Embryonic facial prominence (tissue), 1 donor: ENCODE measurements around the gene SCRN2.

Experiments used
- DNase-seq: peaks from one replicate; pipeline ENCODE4 v3.0.0-alpha.2; 2016; ENCODE audit errors: extremely low spot score

SCRN2 gene

GRCh38 chr17:47846716-47847340 is 5.8 kb upstream of the SCRN2 start:
- DNase-seq, result no peak

- DNase-seq, result no peak
These were observed 4.6 kb upstream of the SCRN2 start for GRCh38 chr17:47845716-47846075.

GRCh38 chr17:47844814-47845715 is 4.0 kb upstream of the SCRN2 start:
- peak; percentile 96 for DNase-seq

- no peak for DNase-seq
These were observed 3.2 kb upstream of the SCRN2 start for GRCh38 chr17:47844227-47844626.

- DNase-seq, result no peak
These were observed 2.3 kb upstream of the SCRN2 start for GRCh38 chr17:47843391-47843730.

GRCh38 chr17:47841488-47842291 is 617 bp upstream of the SCRN2 start:
- no peak for DNase-seq

GRCh38 chr17:47840001-47840741 is 902 bp downstream of the SCRN2 start:
- DNase-seq, result no peak

GRCh38 chr17:47839071-47839470 is 2.0 kb downstream of the SCRN2 start:
- DNase-seq, result no peak

GRCh38 chr17:47838636-47839035 is 2.4 kb downstream of the SCRN2 start:
- no peak for DNase-seq

GRCh38 chr17:47837401-47838039 is 3.6 kb downstream of the SCRN2 start:
- DNase-seq, result no peak

GRCh38 chr17:47836601-47837000 is 4.5 kb downstream of the SCRN2 start:
- no peak for DNase-seq

GRCh38 chr17:47834756-47835155 is 6.3 kb downstream of the SCRN2 start:
- no peak for DNase-seq

GRCh38 chr17:47831934-47832327 is 9.1 kb downstream of the SCRN2 start:
- no peak for DNase-seq

GRCh38 chr17:47831003-47831933 is 9.8 kb downstream of the SCRN2 start, which contains the start of the genes LRRC46 and MRPL10:
LRRC46 (plus strand) TSS chr17:47831670; CDS start chr17:47831990, 320 bp downstream.
MRPL10 (minus strand) TSS chr17:47831541; CDS start chr17:47831511, 30 bp downstream.
- DNase-seq, result peak; percentile 92

- no peak for DNase-seq
These were observed 10.6 kb downstream of the SCRN2 start for GRCh38 chr17:47830396-47831002.

- DNase-seq, result no peak
These were observed 11.2 kb downstream of the SCRN2 start for GRCh38 chr17:47829870-47830269.

GRCh38 chr17:47823519-47823918 is 17.6 kb downstream of the SCRN2 start:
- no peak for DNase-seq

- no peak for DNase-seq
These were observed 18.3 kb downstream of the SCRN2 start for GRCh38 chr17:47822785-47823184.
